ENCODE data around the gene GAS1. TPM values are rescaled to one million over a fixed set of nuclear protein-coding genes. Genes with fewer than 3 reads are reported as not detected.
A peak's percentile ranks its signal among the peaks of the same experiment; 100 is the strongest.

GAS1 gene
- total RNA-seq, 1 donor from 2014 or later: 113 TPM

DNA sequence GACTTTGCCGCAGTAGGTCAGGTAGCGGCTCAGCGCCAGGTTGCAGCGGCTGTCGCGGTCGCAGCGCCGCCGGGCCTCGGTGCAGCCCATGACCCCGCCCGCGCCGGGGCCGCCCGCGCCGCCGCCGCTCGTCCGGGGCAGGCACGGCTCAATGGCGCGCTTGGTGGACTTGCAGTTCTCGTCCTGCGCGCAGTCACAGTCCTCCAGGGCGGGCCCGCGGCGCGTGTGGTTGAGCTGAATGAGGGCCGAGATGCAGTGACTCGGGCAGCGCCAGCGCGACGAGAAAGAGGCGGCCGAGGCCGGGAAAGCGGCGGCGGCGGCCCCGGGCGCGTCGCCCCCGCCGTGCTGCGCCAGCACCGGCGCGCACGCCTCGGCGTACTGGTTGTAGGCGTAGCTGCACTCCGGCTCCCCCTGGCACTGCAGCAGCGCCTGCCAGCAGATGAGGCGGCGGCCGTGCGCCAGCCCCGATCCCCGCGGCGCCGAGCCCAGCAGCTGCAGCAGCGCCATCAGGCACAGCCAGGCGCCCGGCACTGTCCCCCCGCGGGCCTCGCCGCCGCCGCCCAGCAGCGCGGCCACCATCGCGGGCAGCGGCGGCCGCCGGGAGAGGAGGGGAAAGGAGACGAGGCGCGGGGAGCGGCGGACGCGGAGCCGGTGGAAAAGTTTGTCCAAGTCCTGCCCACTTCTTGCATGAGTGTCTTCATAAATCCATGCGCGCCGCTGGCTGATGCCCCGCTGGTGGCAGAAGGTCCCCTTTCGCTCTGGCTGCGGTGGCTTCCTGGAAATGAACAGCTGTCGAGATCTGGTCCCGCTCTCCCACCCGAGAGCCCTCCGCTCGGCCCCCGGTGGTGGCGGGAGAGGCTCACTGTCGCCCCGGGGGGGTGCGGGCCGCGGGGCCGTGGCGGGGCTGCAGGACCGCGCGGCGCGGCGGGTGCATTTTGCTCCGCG, 833 bp downstream of the GAS1 start:
- Histone ChIP-seq H3K9ac (ENCODE audit: low read depth in 1 of 3, low read length in 3 of 3) (peak overlapping the region; percentile 66 to 84 (median 81)), H3K4me3 (ENCODE audit: low read length in 3 of 3) (peak overlapping the region; percentile 84 to 96 (median 94)), H3K27ac (ENCODE audit: low read depth, low read length) (peak overlapping the region; percentile 74), H3K36me3 (ENCODE audit: control insufficient read depth in 3 of 3, insufficient read depth in 3 of 3, low read length in 3 of 3) (no peaks in the 10 kb centered on the region), H3K9me3 (ENCODE audit: control insufficient read depth in 3 of 3, low read length in 3 of 3) (no peaks in the 10 kb centered on the region), H3K4me1 (ENCODE audit: control insufficient read depth in 3 of 3, insufficient read depth in 3 of 3, low read length in 3 of 3) (peaks cover 13 to 16% (median 13%) of the 10 kb centered on the region in 3 donors), H3K27me3 (ENCODE audit: control insufficient read depth in 3 of 3, insufficient read depth in 3 of 3, low read length in 3 of 3) (peaks cover 0 to 11% (median 6%) of the 10 kb centered on the region in 3 donors)

DNA sequence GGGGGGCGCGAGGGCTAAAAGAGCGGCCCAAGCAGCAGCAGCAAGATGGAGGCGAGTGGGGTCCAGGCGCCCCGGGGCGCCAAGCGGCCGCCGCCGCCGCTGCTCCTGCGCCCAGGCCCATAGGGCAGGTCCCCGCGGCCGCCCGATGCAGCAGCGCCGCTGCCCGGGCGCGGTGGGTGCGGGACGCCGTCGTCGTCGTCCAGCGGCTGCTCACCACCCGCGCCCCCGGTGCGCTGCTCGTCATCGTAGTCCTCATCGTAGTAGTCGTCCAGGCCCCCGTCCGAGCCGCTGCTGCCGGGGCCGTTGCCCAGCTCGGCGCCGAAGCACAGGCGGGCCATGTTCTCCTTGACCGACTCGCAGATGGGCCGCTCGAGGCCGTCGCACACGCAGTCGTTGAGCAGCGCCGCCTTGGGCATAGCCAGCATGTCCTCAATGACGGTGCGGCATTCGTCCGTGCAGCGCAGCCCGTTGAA, 1.5 kb downstream of the GAS1 start:
- Histone ChIP-seq H3K9me3 (ENCODE audit: control insufficient read depth in 3 of 3, low read length in 3 of 3) (no peaks in the 10 kb centered on the region), H3K27ac (ENCODE audit: low read depth, low read length) (peak overlapping the region; percentile 74), H3K4me1 (ENCODE audit: control insufficient read depth in 3 of 3, insufficient read depth in 3 of 3, low read length in 3 of 3) (peaks cover 13 to 16% (median 13%) of the 10 kb centered on the region in 3 donors), H3K27me3 (ENCODE audit: control insufficient read depth in 3 of 3, insufficient read depth in 3 of 3, low read length in 3 of 3) (peaks cover 0 to 12% (median 6%) of the 10 kb centered on the region in 3 donors), H3K4me3 (ENCODE audit: low read length in 3 of 3) (peak overlapping the region; percentile 84 to 96 (median 94)), H3K9ac (ENCODE audit: low read depth in 1 of 3, low read length in 3 of 3) (peak overlapping the region; percentile 66 to 84 (median 81)), H3K36me3 (ENCODE audit: control insufficient read depth in 3 of 3, insufficient read depth in 3 of 3, low read length in 3 of 3) (no peaks in the 10 kb centered on the region)

DNA sequence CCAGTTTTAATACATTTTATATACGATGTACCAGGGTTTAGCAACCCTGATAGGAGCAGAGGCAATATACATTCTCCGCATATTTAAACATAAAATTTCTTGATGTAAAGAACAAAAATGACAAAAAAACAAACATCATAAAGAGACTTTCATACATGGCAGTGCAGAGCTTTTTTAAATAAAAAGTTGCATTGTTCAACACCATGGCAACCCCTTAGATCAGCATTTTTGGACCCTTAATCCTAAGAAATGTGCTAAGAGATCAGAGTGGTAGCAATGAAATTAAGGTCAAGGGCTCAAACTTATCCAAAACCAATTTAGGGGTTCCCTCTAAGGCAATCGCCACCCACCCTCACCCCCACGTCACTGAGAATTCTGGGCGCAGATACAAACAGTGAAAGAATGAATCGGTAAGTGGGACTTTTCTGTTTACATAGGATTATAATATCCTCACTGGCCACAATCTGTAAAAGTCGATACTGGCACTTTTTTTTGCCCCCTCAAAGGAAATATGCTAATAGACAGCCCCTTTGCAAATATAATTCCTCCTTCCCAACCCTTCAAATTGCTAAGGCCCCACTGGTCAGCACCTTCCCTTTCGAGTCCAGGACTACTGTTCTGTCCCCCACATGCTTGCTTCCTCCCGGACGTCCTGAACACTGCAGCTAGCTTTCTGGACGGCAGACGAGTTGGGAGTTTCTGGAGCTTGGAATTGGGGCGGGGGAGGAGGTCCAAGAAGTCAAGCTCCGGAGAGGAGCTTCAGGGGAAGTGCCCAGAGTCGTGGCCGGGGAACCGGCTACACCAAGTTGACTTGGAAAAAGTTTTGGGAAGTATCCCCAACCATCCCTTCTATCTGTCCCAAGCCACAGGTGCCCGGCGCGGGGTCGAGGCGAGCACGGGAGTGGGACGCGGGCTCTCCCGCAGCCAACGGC, 2.2 kb downstream of the GAS1 start:
- Histone ChIP-seq H3K27me3 (ENCODE audit: control insufficient read depth in 3 of 3, insufficient read depth in 3 of 3, low read length in 3 of 3) (peaks cover 0 to 15% (median 6%) of the 10 kb centered on the region in 3 donors), H3K9ac (ENCODE audit: low read depth in 1 of 3, low read length in 3 of 3) (peak overlapping the region; percentile 66 to 84 (median 81)), H3K9me3 (ENCODE audit: control insufficient read depth in 3 of 3, low read length in 3 of 3) (no peaks in the 10 kb centered on the region), H3K4me1 (ENCODE audit: control insufficient read depth in 3 of 3, insufficient read depth in 3 of 3, low read length in 3 of 3) (peaks cover 13 to 16% (median 13%) of the 10 kb centered on the region in 3 donors), H3K27ac (ENCODE audit: low read depth, low read length) (peak overlapping the region; percentile 74), H3K36me3 (ENCODE audit: control insufficient read depth in 3 of 3, insufficient read depth in 3 of 3, low read length in 3 of 3) (no peaks in the 10 kb centered on the region), H3K4me3 (ENCODE audit: low read length in 3 of 3) (peak overlapping the region; percentile 71 to 96 (median 94))

- Histone ChIP-seq H3K9ac (ENCODE audit: low read depth in 1 of 3, low read length in 3 of 3) (no peak overlapping the region), H3K4me1 (ENCODE audit: control insufficient read depth in 3 of 3, insufficient read depth in 3 of 3, low read length in 3 of 3) (peaks cover 4 to 11% (median 4%) of the 10 kb centered on the region in 3 donors), H3K4me3 (ENCODE audit: low read length in 3 of 3) (peak overlapping the region in 1 of 3 donors; percentile 25), H3K36me3 (ENCODE audit: control insufficient read depth in 3 of 3, insufficient read depth in 3 of 3, low read length in 3 of 3) (no peaks in the 10 kb centered on the region), H3K27me3 (ENCODE audit: control insufficient read depth in 3 of 3, insufficient read depth in 3 of 3, low read length in 3 of 3) (peaks cover 0 to 17% (median 6%) of the 10 kb centered on the region in 3 donors), H3K27ac (ENCODE audit: low read depth, low read length) (no peak overlapping the region), H3K9me3 (ENCODE audit: control insufficient read depth in 3 of 3, low read length in 3 of 3) (no peaks in the 10 kb centered on the region)
Observed at GRCh38 chr9:86943201-86944113, 3.8 kb downstream of the GAS1 start.

DNA sequence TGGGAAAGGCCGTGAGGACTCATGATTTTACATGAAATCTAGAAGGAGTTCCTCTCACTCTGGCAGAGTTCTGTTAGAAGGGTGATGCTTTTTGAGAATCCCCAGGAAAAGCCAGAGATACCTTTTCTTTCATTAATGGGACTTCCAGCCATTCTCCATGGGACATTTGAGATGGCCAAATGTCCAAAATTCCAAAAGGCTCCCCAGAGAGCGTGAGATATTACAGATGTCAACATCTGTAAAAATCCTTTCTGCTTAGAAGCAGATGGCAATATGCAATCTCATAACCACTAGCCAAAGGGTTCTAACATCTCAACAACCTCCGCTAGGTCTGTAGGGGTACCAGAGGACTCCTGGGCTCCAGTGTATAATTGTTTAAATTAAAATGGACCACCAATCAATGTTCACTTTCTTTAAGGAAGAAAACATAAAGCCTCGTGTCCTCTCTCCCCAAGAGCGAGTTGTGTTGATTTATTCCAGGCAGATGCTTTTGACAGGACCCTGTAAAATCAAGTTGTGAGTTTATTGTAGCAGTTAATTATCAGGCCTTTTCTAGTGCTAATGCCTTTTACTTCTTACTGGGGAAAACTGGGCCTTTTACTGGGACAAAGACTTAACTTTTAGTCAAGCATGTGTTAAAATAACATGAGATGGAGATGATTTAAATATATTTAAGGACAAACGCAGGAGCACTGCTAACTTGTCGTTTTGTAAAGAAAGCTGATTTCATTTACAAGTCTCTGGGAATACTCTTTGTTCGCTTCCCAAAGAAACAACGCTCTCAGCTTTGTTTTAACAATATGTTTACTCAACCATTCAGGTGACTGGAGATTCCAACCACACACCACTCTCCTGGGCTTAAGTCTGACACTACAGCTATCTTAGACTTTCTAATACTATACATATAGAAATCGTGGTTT, 4.8 kb downstream of the GAS1 start:
- Histone ChIP-seq H3K9ac (ENCODE audit: low read depth in 1 of 3, low read length in 3 of 3) (no peak overlapping the region), H3K4me3 (ENCODE audit: low read length in 3 of 3) (no peak overlapping the region), H3K27ac (ENCODE audit: low read depth, low read length) (no peak overlapping the region), H3K27me3 (ENCODE audit: control insufficient read depth in 3 of 3, insufficient read depth in 3 of 3, low read length in 3 of 3) (peaks cover 0 to 17% (median 6%) of the 10 kb centered on the region in 3 donors), H3K4me1 (ENCODE audit: control insufficient read depth in 3 of 3, insufficient read depth in 3 of 3, low read length in 3 of 3) (peaks cover 4 to 11% (median 4%) of the 10 kb centered on the region in 3 donors), H3K9me3 (ENCODE audit: control insufficient read depth in 3 of 3, low read length in 3 of 3) (no peaks in the 10 kb centered on the region), H3K36me3 (ENCODE audit: control insufficient read depth in 3 of 3, insufficient read depth in 3 of 3, low read length in 3 of 3) (no peaks in the 10 kb centered on the region)

DNA sequence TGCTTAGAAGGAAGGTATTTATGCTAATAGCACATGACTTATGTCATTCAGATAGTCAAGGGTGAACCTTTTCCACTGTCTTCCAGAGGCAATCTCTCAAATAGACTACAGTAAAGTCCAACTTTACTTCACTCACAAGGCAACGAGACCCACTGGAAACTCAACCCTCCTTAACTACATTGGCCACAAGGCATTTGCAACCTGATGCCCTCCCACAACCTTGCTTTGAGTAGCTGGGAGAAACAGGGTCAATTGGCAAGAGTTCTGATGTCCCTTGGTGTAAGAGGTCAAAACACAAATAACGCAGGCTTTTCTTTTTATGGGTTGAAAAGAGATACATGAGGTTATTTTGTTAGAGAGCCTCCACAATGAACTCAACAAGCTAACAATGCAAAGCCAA, 6.1 kb downstream of the GAS1 start:
- no peaks in the 10 kb centered on the region for H3K36me3 ChIP-seq (ENCODE audit: control insufficient read depth in 3 of 3, insufficient read depth in 3 of 3, low read length in 3 of 3)
- peaks cover 4 to 11% (median 4%) of the 10 kb centered on the region in 3 donors for H3K4me1 ChIP-seq (ENCODE audit: control insufficient read depth in 3 of 3, insufficient read depth in 3 of 3, low read length in 3 of 3)
- H3K27me3 ChIP-seq (ENCODE audit: control insufficient read depth in 3 of 3, insufficient read depth in 3 of 3, low read length in 3 of 3): peaks cover 0 to 17% (median 6%) of the 10 kb centered on the region in 3 donors
- no peaks in the 10 kb centered on the region for H3K9me3 ChIP-seq (ENCODE audit: control insufficient read depth in 3 of 3, low read length in 3 of 3)
- H3K4me3 ChIP-seq (ENCODE audit: low read length in 3 of 3): no peak overlapping the region
- H3K27ac ChIP-seq (ENCODE audit: low read depth, low read length): no peak overlapping the region
- no peak overlapping the region for H3K9ac ChIP-seq (ENCODE audit: low read depth in 1 of 3, low read length in 3 of 3)

DNA sequence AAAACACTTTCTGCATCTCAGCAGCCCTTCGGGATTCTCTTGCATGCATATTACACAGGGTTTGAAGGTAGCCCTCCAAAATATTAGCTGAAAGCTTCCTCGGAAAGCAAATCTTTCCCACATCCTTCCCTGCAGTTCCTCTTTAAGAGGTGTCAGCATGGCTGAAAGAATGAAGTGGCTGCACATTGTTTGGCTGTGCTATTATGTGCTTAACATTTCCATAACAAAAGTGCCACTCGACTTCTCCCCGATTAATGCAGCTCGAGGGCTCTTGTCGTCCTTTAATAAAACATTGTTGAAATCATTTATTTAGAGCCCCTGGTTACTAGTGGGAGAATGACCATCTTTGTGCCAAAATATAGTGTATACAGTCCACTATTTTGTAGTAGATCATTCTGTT, 6.5 kb downstream of the GAS1 start:
- H3K27me3 ChIP-seq (ENCODE audit: control insufficient read depth in 3 of 3, insufficient read depth in 3 of 3, low read length in 3 of 3): peaks cover 0 to 17% (median 6%) of the 10 kb centered on the region in 3 donors
- no peak overlapping the region for H3K27ac ChIP-seq (ENCODE audit: low read depth, low read length)

GRCh38 chr9:86939891-86940290, 7.4 kb downstream of the GAS1 start:
- no peaks in the 10 kb centered on the region for H3K36me3 ChIP-seq (ENCODE audit: control insufficient read depth in 3 of 3, insufficient read depth in 3 of 3, low read length in 3 of 3)
- H3K27me3 ChIP-seq (ENCODE audit: control insufficient read depth in 3 of 3, insufficient read depth in 3 of 3, low read length in 3 of 3): peaks cover 0 to 11% (median 6%) of the 10 kb centered on the region in 3 donors
- H3K4me1 ChIP-seq (ENCODE audit: control insufficient read depth in 3 of 3, insufficient read depth in 3 of 3, low read length in 3 of 3): peaks cover 0 to 4% (median 4%) of the 10 kb centered on the region in 3 donors
- H3K27ac ChIP-seq (ENCODE audit: low read depth, low read length): no peak overlapping the region
- H3K4me3 ChIP-seq (ENCODE audit: low read length in 3 of 3): no peak overlapping the region
- no peaks in the 10 kb centered on the region for H3K9me3 ChIP-seq (ENCODE audit: control insufficient read depth in 3 of 3, low read length in 3 of 3)
- no peak overlapping the region for H3K9ac ChIP-seq (ENCODE audit: low read depth in 1 of 3, low read length in 3 of 3)

More for the DNA sequence above, 6.5 kb downstream of the GAS1 start:
- Histone ChIP-seq H3K36me3 (ENCODE audit: control insufficient read depth in 3 of 3, insufficient read depth in 3 of 3, low read length in 3 of 3) (no peaks in the 10 kb centered on the region), H3K9ac (ENCODE audit: low read depth in 1 of 3, low read length in 3 of 3) (no peak overlapping the region), H3K4me3 (ENCODE audit: low read length in 3 of 3) (no peak overlapping the region), H3K9me3 (ENCODE audit: control insufficient read depth in 3 of 3, low read length in 3 of 3) (no peaks in the 10 kb centered on the region), H3K4me1 (ENCODE audit: control insufficient read depth in 3 of 3, insufficient read depth in 3 of 3, low read length in 3 of 3) (peaks cover under 1 to 9% (median 4%) of the 10 kb centered on the region in 3 donors)

Measured in skeletal muscle tissue (tissue), 4 donors.